GM12878 (cell line): ENCODE data around the gene PMAIP1. TPM values are rescaled to one million over a fixed set of nuclear protein-coding genes. Genes with fewer than 3 reads are reported as not detected.

Source experiments
- ASH2L ChIP-seq: fragments of 300-600, 200-600 bp; sonication (generic); IDR thresholded peaks from 2 replicates; pipeline ENCODE4 v1.6.1; 2017; ENCODE audit warnings: low read depth, mild to moderate bottlenecking, borderline replicate concordance
- BHLHE40 ChIP-seq, 2 experiments: fragments of 450-650 bp in 1 of 2; IDR thresholded peaks; 2 replicates each; pipeline ENCODE4 v1.6.1; 2011 to 2017; ENCODE audit warnings: low read depth in 2 of 2, borderline replicate concordance in 1 of 2, improper control_type of control experiment in 1 of 2, low read length in 1 of 2, mild to moderate bottlenecking in 1 of 2
- BMI1 ChIP-seq: fragments of 450-650 bp; IDR thresholded peaks from 2 replicates; pipeline ENCODE4 v1.6.1; 2016; ENCODE audit warnings: mild to moderate bottlenecking, moderate library complexity, borderline replicate concordance
- CEBPB ChIP-seq, 2 experiments: fragments of 150-350 bp in 1 of 2; IDR thresholded peaks; 2 replicates each; pipeline ENCODE4 v1.6.1; 2012 to 2014; ENCODE audit warnings: low read depth in 2 of 2, low read length in 2 of 2, borderline replicate concordance in 1 of 2, inconsistent platforms in 1 of 2
- CHD4 ChIP-seq: fragments of 200-600 bp; sonication (generic); IDR thresholded peaks from 2 replicates; pipeline ENCODE4 v1.6.1; 2016; ENCODE audit warnings: mild to moderate bottlenecking
- CREB1 ChIP-seq: IDR thresholded peaks from 2 replicates; pipeline ENCODE4 v1.6.1; 2012; ENCODE audit warnings: low read depth, mild to moderate bottlenecking, inconsistent platforms
- HCFC1 ChIP-seq: fragments of 150-350 bp; IDR thresholded peaks from 2 replicates; pipeline ENCODE4 v1.6.1; 2014; ENCODE audit warnings: low read length
- IKZF2 ChIP-seq, 2 experiments: fragments of 450-650 bp; IDR thresholded peaks; 2 replicates each; pipeline ENCODE4 v1.6.1; 2017; ENCODE audit warnings: mild to moderate bottlenecking in 2 of 2, moderate library complexity in 2 of 2
- IRF4 ChIP-seq: IDR thresholded peaks from 2 replicates; pipeline ENCODE4 v1.6.1; 2011; ENCODE audit warnings: low read depth, low read length
- LARP7 ChIP-seq: fragments of 450-650 bp; IDR thresholded peaks from 2 replicates; pipeline ENCODE4 v1.6.1; 2017; ENCODE audit warnings: mild to moderate bottlenecking
- NBN ChIP-seq: fragments of 450-650 bp; IDR thresholded peaks from 2 replicates; pipeline ENCODE4 v1.6.1; 2016
- NFYB ChIP-seq: IDR thresholded peaks from 2 replicates; pipeline ENCODE4 v1.6.1; 2011; ENCODE audit warnings: low read depth, mild to moderate bottlenecking, low read length, improper control_type of control experiment, moderate library complexity; ENCODE audit not compliant: insufficient read depth
- NR2C2 ChIP-seq: IDR thresholded peaks from 2 replicates; pipeline ENCODE4 v1.6.1; 2011; ENCODE audit warnings: borderline replicate concordance, low read depth; ENCODE audit not compliant: control insufficient read depth, insufficient read length
- RAD21 ChIP-seq: IDR thresholded peaks from 2 replicates; pipeline ENCODE4 v1.6.1; 2011; ENCODE audit warnings: mild to moderate bottlenecking, low read depth, low read length, moderate library complexity; ENCODE audit not compliant: insufficient read depth
- STAT1 ChIP-seq: fragments of 450-650 bp; conservative IDR thresholded peaks from 2 replicates; pipeline ENCODE4 v1.6.1; 2014; ENCODE audit warnings: antibody characterized with exemption, mild to moderate bottlenecking
- TAF1 ChIP-seq: IDR thresholded peaks from 2 replicates; pipeline ENCODE4 v1.6.1; 2011; ENCODE audit warnings: mild to moderate bottlenecking, low read depth, low read length, borderline replicate concordance
- YBX1 ChIP-seq: fragments of 450-650 bp; IDR thresholded peaks from 2 replicates; pipeline ENCODE4 v1.6.1; 2016; ENCODE audit warnings: antibody characterized with exemption
- ZBED1 ChIP-seq: IDR thresholded peaks from 2 replicates; pipeline ENCODE4 v1.6.1; 2016; ENCODE audit warnings: borderline replicate concordance
- polyA plus RNA-seq, 11 experiments: library from polyadenylated mRNA; depleted of rRNA in 4 of 11; unstranded in 6 of 11; stranded (reverse) in 5 of 11; fragments of >200 nt; fragmentation: Nextera tagmentation in 4 of 11; fragmentation: Illumina TruSeq in 1 of 11; extraction: Ambion mirVana in 4 of 11; extraction: Trizol in 1 of 11; gene quantifications; 1 replicate in 1 of 11; 2 replicates in 10 of 11; pipeline versions ENCODE4 v1.2.1 to v1.2.3, GENCODE V29; 2011 to 2016; ENCODE audit warnings: inconsistent platforms in 2 of 11, missing spikeins in 2 of 11, low read depth in 1 of 11
- total RNA-seq, 4 experiments: library from RNA; depleted of rRNA in 3 of 4; stranded (reverse); fragments of >200 nt in 3 of 4; fragmentation: Illumina TruSeq in 1 of 4; extraction: Trizol in 1 of 4; gene quantifications; 2 replicates each; pipeline versions ENCODE4 v1.2.1 to v1.2.3, GENCODE V29; 2013 to 2021
- TF ChIP-seq, protein P1 (sequence below): fragments of 450-650 bp; formaldehyde crosslinking; IDR thresholded peaks from 2 replicates; pipeline ENCODE4 v1.4.0; 2020; ENCODE audit warnings: mild to moderate bottlenecking, moderate library complexity
- TF ChIP-seq, protein P2 (sequence below): fragments of 450-650 bp; formaldehyde crosslinking; IDR thresholded peaks from 2 replicates; pipeline ENCODE4 v1.4.0; 2022; ENCODE audit warnings: mild to moderate bottlenecking, moderate library complexity
- TF ChIP-seq, protein P3 (sequence below): IDR thresholded peaks from 2 replicates; pipeline ENCODE4 v1.6.1; 2012; ENCODE audit warnings: low read depth, low read length, improper control_type of control experiment
- TF ChIP-seq, protein P4 (sequence below): fragments of 450-650 bp; conservative IDR thresholded peaks from 2 replicates; pipeline ENCODE4 v1.6.1; 2017; ENCODE audit warnings: mild to moderate bottlenecking, moderate library complexity

PMAIP1 gene
- total and polyA plus RNA-seq, 10 of the 15 experiments (the other 5 are each of a cell fraction or from before 2014, with no cell fraction given), result 74.0 to 219 (median 112) TPM

DNA sequence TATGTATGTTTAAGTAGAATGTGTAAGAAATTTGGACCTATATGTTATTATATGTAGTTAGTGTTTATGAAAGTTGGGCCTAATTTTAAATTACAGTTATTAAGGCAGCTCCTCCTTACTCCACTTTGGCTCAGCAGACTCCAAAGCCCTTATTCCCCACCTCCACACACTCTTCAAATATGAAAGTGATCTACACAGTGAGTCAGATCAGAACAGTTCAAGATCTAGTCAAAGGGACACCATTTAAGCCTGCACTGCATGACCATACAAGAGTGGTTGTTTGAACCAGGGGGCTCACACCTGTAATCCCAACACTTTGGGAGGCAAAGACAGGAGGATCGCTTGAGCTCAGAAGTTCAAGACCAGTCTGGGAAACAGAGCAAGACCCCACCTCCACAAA is 21.2 kb upstream of the PMAIP1 start (continued):
- TF ChIP-seq, protein P1, sequence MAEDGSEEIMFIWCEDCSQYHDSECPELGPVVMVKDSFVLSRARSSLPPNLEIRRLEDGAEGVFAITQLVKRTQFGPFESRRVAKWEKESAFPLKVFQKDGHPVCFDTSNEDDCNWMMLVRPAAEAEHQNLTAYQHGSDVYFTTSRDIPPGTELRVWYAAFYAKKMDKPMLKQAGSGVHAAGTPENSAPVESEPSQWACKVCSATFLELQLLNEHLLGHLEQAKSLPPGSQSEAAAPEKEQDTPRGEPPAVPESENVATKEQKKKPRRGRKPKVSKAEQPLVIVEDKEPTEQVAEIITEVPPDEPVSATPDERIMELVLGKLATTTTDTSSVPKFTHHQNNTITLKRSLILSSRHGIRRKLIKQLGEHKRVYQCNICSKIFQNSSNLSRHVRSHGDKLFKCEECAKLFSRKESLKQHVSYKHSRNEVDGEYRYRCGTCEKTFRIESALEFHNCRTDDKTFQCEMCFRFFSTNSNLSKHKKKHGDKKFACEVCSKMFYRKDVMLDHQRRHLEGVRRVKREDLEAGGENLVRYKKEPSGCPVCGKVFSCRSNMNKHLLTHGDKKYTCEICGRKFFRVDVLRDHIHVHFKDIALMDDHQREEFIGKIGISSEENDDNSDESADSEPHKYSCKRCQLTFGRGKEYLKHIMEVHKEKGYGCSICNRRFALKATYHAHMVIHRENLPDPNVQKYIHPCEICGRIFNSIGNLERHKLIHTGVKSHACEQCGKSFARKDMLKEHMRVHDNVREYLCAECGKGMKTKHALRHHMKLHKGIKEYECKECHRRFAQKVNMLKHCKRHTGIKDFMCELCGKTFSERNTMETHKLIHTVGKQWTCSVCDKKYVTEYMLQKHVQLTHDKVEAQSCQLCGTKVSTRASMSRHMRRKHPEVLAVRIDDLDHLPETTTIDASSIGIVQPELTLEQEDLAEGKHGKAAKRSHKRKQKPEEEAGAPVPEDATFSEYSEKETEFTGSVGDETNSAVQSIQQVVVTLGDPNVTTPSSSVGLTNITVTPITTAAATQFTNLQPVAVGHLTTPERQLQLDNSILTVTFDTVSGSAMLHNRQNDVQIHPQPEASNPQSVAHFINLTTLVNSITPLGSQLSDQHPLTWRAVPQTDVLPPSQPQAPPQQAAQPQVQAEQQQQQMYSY (CRISPR knock-in tag), result no peak
- TF ChIP-seq RAD21, result no peak
- TF ChIP-seq CREB1, result no peak
- TF ChIP-seq, protein P2, sequence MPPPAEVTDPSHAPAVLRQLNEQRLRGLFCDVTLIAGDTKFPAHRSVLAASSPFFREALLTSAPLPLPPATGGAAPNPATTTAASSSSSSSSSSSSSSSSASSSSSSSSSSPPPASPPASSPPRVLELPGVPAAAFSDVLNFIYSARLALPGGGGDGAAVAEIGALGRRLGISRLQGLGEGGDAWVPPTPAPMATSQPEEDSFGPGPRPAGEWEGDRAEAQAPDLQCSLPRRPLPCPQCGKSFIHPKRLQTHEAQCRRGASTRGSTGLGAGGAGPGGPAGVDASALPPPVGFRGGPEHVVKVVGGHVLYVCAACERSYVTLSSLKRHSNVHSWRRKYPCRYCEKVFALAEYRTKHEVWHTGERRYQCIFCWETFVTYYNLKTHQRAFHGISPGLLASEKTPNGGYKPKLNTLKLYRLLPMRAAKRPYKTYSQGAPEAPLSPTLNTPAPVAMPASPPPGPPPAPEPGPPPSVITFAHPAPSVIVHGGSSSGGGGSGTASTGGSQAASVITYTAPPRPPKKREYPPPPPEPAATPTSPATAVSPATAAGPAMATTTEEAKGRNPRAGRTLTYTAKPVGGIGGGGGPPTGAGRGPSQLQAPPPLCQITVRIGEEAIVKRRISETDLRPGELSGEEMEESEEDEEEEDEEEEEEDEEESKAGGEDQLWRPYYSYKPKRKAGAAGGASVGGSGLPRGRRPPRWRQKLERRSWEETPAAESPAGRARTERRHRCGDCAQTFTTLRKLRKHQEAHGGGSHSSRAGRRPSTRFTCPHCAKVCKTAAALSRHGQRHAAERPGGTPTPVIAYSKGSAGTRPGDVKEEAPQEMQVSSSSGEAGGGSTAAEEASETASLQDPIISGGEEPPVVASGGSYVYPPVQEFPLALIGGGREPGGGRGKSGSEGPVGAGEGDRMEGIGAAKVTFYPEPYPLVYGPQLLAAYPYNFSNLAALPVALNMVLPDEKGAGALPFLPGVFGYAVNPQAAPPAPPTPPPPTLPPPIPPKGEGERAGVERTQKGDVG (CRISPR knock-in tag), result no peak
- no peak for TF ChIP-seq NBN
- TF ChIP-seq ZBED1, result peak; percentile 37; the same call in 1 of the 2 replicates
- TF ChIP-seq NFYB, result no peak
- TF ChIP-seq NR2C2, result no peak
- TF ChIP-seq LARP7, result no peak
- TF ChIP-seq STAT1, result no peak
- no peak for TF ChIP-seq HCFC1
- TF ChIP-seq CEBPB (IDR thresholded peaks at IDR 0.05; ENCODE audit: borderline replicate concordance in 1 of 2, low read depth in 2 of 2, low read length in 2 of 2), result no peak
- TF ChIP-seq BHLHE40 (IDR thresholded peaks at IDR 0.05; ENCODE audit: borderline replicate concordance in 1 of 2, low read depth in 2 of 2, low read length in 1 of 2), result no peak
- TF ChIP-seq IRF4, result 0 out of 2 replicates have a peak, but pooled peaks have one; percentile 46
- TF ChIP-seq TAF1, result no peak
- TF ChIP-seq, protein P3, sequence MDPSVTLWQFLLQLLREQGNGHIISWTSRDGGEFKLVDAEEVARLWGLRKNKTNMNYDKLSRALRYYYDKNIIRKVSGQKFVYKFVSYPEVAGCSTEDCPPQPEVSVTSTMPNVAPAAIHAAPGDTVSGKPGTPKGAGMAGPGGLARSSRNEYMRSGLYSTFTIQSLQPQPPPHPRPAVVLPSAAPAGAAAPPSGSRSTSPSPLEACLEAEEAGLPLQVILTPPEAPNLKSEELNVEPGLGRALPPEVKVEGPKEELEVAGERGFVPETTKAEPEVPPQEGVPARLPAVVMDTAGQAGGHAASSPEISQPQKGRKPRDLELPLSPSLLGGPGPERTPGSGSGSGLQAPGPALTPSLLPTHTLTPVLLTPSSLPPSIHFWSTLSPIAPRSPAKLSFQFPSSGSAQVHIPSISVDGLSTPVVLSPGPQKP, result no peak
- TF ChIP-seq BMI1, result no peak
- TF ChIP-seq, protein P4, sequence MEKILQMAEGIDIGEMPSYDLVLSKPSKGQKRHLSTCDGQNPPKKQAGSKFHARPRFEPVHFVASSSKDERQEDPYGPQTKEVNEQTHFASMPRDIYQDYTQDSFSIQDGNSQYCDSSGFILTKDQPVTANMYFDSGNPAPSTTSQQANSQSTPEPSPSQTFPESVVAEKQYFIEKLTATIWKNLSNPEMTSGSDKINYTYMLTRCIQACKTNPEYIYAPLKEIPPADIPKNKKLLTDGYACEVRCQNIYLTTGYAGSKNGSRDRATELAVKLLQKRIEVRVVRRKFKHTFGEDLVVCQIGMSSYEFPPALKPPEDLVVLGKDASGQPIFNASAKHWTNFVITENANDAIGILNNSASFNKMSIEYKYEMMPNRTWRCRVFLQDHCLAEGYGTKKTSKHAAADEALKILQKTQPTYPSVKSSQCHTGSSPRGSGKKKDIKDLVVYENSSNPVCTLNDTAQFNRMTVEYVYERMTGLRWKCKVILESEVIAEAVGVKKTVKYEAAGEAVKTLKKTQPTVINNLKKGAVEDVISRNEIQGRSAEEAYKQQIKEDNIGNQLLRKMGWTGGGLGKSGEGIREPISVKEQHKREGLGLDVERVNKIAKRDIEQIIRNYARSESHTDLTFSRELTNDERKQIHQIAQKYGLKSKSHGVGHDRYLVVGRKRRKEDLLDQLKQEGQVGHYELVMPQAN, result no peak
- peak in 1 of 2 experiments; percentile 23; a peak in 2 of 4 replicates for TF ChIP-seq IKZF2 (IDR thresholded peaks at IDR 0.05)
- no peak for TF ChIP-seq CHD4
- TF ChIP-seq YBX1, result no peak
- TF ChIP-seq ASH2L, result no peak
